HG03442 (cell line): ENCODE results near the gene ABHD8.

Source experiments
- ATAC-seq: cut with Tn5 transposase; IDR thresholded peaks from one replicate; pipeline ENCODE4 v1.9.1; 2021; ENCODE audit warnings: mild to moderate bottlenecking, moderate library complexity; ENCODE audit not compliant: unreplicated experiment

The ABHD8 gene

DNA sequence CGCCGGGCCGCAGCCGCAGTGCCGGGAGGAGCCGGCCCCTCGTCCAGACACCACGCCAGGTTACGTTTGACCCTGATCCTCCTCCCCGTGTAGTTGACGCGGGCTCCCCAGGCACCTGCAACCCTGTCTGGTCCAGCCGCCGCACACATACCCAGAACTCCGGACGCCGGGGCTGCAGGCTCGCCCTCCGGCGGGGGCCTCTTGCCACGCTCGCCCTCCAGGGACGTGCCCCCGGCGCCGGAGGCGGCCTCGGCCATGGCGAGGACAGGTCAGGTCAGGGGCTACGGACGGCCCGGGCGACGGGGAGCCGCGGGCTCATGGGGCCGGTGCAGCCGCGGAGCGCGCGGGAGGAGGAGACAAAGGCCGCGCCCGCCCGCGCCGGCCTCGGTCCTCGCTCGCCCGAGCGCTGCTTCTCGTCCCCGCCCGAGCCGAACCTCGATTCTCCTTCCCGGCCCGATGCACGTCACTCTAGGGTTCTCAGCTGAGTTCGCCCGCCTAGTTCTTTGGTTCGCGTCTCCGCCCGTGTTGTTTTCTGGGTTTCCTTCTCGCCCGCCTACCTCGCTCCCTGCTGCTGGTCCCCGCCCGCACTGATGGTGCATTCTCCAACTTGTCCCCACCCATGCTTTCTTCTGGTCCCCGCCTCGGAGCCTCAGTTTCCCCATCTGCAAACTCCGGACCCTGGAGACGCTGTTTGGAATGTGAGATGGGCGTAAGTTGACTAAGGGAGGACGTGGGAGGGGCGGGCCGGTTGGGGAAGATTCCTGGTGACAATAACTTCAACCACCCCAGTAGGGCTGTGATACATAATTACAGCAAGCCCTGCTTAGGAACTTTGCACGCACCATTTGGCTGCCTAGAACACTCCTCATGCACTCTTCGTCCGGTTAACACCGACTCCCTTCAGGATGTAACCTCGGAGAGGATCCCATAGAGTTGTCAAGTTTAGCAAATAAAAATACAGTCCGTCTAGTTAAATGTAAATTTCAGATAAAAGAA lies 31.5 kb upstream of the ABHD8 start, which contains the start of gene ANO8:
ANO8 (minus strand) TSS at position 442 of the 996 bp plus-strand sequence; CDS start at position 257, 185 bp downstream.
- no peak for ATAC-seq

DNA sequence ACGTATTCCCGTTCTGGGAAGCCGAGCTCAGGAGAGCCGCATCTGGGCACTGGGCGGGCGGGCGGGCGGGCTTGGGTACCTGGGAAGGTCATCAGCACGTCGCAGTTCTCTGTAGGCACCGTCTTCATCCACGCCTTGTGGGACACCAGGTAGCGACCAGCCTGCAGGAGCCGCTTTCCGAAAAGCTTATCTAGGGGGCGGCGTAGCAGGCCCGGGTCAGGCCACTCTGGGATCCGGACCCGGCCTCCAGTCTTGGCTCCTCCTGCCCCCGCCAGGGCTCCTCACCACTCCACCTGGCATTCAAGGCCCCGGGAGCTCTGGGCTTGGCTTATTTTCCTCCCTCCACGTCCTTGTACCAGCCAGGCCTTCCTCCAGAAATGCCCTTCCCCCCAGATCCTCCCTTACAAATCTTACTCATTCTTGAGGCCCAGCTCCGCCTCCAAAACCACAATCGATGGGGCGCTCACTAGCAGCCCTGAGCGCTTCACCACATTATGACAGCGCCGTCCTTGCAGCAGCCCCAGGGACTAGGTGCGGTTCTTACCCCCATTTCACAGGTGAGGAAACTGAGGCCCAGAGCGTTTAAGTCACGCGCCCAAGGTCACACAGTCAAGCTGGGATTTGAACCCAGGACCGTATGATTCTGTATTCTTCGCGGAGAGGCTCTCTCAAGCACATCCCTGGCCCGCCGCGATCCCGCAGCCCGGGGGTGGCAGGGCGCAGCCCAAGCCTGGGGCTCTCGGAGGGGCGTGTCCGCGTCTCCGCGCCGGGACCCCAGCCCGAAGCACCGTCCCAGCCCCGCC lies 30.6 kb upstream of the ABHD8 start:
- ATAC-seq = no peak

DNA sequence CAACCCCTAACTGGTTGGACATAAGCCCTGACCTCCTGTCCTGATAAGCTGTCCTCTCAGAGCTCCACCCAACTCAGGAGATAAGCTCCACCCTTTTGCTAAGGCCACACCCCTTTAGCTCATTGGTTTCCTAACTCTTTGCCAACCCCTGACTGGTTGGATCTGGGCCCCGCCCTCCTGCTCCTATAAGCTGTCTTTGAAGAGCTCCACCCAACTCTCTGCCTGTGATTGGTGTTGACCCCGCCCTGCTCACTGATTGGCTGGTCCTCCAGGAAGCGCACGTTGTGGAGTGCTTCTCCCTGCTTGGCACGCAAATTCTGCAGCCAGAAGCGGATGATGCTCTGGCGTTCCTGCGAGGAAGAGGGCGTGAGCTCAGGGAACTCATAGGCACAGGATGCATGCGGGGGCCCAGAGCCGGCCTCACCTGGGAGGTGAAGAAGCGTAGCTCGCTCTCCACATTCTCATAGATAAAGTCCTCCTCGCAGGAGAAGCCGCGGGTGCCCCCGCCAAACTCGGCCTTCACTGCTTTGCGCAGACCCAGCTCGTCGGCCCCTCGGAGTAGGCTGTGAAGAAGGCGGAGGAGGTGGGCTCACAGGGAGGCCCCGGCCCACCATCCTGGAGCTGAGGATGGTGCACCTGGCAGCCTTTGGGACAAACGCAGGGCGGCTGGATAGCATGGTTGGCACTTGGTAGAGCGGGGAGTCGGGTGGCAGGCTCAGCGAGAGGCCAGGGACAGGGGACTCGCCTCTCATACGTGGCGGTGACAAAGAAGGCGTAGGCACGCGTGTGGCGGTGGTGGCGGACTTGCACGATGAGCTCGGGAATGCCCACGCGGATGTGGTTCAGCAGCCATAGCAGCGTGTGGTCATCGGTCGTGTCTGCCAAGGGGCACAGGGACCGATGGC lies 29.7 kb upstream of the ABHD8 start:
- ATAC-seq = no peak

DNA sequence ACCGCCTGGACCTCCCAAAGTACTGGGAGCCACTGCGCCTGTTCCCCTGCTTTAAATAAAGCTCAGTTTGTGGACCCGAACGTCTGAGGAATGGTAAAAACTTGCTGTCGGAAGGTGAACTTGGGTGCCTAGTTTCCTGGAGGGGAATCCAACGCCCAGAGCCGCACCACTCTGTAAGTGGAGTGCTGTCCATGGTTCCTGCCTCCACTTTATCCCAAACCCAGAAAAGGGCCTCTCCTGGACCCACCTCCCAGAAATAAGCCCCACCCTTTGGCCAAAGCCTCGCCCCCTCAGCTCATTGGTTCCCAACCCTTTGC lies 29.1 kb upstream of the ABHD8 start:
- ATAC-seq = no peak

DNA sequence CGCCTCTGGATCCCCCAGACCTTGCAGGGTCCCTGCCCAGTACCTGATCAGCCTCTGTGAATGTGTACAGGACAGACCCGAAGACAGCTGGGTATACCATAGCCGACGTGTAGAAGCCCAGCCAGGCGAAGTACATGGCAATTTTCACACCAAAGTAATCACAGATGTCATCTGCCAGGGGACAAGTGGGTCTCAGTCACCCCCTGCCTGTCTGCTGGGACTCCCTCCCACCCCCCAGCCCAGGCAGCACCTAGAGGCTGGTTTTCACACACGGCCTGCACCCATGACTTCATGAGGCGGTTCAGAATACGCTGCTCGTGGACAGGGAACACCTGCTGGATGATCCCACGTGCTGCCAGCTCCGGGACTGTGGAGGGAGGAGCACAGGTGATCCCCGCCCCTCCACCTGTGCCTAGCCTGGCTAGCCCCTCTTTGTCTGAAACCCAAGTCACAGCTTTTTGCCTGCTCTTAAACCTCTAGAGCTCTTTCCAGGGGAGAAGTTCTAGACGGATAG lies 27.9 kb upstream of the ABHD8 start:
- no peak for ATAC-seq

DNA sequence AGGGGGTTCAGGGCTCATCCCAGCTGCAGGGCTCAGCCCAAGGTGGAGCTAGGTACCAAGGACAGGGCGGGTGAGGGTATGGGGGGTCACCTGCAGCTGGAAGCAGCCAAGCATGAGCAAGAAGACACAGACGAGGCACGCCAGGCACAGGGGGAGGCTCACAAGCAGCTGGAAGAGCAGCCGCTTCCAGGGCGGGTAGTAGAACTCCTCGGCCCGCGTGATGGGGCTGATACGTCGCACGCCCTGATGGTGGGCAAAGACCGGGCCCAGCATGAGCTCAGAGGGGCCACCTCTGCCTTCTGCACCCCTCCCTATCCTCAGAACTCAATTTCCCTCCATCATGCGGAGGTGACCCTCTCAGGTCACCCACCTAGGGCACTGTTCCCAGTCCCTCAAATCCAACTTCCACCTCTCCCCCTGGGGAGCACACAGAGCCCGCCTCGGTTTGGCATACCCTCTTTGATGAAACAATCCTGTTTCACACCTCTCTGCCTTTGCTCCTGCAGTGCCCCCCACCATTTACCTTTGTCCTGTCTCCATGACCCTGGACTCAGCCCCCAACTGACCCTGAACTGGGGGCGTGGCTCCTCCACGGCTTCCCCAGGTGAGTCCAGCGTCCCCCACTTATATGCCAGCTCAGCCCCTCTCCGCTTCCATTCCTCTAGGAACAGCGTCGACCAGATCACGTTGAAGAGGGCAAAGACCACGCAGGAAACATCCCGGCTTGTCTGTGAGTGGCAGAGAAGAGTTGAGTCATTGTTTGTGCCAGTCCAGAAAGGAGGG lies 27.2 kb upstream of the ABHD8 start:
- no peak for ATAC-seq

DNA sequence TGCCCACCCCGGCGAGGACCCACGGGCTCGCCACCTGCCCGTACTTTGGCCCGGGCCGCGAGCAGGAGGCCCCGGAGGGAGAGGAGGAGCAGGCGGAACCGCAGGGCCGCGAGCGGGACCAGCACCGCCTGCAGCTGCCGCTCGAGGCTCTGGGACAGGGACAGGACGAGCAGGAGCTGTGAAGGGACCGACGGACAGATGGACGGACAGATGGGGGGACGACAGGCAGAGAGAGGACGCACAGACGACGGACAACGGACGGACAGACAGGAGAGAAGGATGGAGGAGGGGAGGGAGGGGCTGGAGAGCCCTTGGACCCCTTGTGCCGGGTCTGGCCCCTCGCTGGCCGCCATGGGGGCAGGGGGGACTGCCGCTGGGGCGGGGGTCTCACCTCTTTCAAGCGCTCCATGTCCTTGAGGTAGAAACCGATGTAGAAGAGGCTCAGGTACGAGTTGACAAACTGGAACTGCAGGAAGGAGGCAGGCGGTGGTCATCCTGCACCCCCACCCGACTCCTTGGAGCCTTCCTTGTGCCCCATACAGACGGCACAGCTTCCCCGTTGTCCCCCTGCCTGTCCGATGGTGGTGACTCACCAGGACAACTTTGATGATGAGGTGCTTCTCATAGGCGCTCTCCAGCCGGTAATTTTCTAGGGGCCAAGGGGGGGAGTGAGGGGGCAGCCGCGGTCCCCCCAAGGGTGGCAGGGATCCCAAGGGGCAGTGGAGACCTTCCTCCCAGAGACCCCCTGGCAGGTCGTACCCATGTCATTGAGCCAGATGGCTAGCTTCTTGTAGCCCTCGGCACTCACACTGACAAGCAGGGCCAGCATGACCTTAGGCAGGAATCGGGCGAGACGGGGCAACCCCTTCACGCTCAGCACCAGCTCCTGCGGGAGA lies 26.4 kb upstream of the ABHD8 start:
- ATAC-seq = no peak

DNA sequence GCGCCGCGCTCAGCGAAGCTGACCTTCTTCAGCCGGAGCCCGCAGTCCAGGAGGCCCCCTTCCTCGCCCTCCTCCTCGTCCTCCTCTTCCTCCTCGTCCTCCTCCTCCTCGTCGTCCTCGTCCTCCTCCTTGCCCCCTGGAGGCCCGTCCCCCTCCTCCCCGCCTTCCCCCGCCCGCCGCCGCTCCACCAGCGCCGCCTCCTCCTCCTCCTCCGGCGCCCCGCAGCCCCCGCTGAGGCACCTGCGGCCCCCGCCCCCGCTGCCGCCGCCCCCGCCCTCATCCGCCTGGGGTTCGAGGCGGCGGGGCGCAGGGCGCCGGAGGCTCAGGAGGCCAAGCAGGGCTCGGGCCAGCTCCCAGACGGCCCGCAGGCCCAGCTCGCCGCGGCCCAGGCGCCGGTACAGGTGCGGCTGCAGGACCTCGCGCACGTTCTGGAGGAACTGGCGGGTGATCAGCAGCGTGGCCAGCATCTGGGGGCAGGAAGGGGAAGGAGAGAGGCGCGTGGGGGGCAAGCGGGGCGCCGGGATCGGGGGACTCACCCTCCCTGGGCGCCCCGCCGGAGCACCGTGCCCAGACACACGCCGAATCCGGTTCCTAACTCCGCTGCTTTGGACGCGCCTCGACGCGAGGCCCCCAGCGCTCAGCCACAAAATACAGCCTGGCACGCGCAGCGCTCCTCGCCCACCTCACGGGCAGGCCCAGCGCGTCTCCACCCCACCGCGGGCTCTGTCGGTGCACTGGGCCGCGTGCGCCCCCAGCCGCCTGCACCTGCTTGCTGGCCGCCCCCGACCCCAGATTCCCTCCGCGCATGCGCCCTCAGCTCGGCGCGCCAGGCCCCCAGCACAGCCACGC lies 25.5 kb upstream of the ABHD8 start:
- no peak for ATAC-seq

DNA sequence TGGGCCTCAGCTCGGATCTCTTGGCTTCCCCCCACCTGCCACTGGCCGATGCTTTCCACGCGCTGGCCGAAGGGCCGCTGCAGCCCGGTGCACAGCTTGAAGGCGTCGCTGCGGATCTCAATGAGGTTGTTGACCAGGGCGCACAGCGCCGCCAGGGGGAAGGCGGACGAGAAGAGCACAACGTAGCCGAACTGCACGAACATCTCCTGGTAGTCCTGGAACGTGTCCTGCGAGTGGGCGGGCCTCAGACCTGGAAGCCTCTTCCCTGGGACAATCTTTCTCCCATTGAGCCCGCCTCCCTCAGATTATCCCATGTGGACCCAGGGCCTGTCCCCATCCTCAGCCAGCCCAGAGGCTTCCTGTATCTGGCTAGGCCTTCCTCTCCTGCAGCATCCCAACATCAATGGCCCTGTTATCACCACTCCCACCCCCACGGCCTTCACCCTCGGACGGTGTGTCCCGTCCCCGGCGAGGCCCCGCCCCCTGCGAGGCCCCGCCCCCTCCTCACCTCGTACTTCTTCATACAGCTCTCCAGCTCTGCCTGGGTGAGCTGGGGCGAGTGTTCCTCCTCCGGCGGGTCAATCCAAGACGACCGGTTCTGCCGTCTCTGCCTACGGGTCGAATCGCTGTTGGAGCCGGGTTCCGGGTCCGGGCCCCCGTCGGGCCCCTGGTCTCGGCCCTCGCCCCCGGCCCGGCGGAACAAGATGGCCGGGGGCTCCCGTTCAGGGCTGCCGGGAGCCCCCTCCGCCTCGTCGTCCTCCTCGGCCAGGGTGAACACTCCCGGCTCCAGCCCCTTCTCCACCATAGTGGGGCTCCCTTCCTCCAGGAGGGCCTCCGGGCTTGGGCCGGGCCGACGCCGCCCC lies 24.7 kb upstream of the ABHD8 start:
- no peak for ATAC-seq

DNA sequence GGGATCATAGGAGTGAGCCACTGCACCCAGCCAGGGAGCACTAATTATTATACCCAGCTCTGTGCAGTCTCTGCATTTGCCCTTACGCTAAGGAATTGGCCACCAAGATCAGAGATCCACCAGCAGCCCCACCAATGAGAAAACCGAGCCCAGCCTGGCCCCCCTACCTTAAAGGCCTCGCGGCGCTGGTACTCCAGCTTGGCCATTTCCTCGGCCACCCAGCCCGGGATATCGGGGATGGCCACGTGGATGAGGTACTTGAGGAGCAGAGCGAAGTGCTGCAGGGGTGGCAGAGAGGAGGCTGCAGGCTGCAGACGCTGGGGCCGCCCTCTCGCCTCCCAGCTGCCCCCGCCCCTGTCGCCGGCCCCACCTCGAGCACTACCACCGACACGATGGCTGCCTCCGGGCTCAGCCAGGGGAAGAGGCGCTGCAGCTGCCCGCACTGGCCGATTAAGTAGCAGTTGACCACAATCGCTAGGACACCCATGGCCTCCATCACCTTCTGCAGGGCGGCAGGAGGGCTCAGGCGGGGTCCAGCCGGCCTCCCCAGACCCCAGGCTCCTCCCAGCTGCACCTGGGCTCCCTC lies 23.9 kb upstream of the ABHD8 start:
- ATAC-seq = no peak

DNA sequence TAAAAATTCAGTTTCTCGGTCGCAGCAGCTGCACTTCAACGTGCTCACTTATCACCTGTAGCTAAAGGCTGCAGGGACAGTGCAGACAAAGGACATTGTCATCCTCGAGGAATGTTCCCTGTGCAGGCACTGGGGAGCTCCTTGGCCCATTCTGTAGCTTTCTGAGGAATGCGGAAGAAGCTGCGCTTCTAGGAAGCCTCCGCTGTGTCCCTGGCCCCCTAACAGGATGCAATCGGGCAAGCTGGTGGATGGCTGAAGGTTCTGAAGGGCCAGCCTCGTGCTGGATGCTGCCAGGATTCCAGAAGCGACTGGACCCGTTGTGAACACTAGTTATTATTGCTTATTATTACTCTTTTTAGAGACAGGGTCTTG lies 23.4 kb upstream of the ABHD8 start:
- ATAC-seq = no peak

DNA sequence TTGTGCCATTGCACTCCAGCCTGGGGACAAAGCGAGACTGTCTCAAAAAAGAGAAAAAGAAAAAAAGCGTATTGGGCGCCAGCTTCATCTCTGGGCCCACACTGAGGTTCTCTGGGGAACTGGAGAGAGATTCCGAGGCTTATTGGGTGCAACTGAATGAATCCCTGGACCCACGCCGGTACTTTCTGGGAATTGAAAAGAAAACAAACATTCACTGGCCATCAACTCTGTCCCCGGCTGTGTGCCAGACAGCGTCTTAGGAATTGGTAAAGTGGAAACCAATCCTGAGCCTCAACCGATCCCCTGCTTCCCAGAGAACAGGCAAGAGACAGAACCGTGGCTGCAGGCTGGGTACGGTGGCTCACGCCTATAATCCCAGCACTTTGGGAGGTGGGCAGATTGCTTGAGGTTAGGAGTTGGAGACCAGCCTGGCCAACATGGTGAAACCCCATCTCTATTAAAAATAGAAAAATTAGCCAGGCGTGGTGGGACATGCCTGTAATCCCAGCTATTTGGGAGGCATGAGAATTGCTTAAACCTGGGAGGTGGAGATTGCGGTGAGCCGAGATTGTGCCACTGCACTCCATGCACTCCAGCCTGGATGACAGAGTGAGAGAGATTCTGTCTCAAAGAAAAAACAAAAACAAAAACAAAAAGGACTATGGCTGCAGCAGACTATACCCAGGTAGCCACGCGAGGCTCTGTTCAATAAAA lies 22.8 kb upstream of the ABHD8 start:
- ATAC-seq = no peak

DNA sequence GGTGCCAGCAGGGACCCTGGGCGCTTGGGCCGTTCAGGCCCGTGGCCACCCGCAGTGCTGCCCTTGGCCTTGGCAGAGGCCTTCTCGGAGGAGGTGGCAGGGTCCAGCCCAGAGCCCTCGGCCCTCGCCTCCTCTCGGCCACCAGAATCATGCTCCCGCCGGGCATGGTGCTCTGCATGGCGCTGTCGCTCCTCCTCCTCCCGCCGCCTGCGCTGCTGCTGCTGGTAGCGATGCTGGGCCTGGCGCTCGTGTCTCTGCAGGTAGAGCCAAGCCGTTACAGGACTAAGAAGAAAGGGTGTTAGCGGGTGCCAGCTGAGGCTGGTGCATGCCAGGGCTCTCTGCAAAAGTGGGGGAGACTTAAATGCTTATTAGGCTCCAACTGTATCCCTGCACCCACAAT lies 21.9 kb upstream of the ABHD8 start:
- no peak for ATAC-seq

DNA sequence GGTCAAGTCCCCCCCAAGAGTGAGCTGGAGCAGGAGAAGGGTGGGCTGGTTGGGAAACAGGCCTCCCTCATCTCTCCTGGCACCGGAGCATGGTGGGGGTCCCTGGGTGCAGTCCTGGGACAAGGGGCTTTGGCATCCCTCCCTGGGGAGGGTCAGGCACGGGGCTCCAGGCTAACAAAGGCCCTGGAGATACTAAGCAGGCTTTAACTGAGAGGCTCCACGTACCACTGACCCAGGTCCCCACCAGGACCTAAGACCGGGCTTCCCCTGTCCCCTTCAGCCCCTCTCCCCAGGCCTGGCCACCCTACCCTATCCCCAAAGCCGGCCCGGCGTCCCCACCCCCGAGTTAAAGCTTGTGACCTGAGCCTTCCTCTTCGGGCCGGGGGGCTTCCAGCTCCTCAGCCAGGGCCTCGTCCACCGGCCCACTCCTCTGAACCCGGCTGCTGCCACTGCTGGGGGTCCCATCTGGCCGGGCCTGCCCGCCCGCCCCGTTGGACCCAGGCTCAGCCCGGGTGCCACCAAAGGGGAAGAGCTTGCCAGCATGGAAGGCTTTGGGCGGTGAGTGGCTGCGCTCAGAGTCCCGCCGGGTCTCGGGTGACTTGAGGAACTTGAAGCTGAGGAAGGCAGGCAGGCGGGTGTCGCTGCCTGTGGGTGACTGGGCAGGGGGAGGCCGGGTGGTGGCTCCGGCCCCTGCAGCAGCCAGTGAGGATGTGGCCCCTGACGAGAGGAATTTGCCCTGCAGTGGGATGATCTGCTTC lies 21.3 kb upstream of the ABHD8 start:
- no peak for ATAC-seq

DNA sequence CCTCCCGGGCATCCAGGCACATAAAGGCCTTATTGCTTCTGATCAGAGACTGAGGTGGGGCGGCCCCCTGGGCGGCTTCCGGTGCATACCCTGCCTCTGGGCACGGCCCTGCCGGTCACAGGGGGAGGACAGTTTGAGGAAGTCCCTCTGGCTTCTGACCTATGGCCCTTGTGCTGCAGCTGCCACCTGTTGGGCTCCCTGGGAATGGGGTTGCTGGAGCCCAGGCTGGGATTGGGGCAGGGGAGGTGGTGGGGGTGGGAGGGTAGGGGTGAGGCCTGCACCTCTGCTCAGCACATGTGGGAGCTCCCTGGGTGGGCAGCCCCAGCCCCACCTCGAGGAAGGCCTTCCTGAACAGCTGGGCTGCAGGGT lies 20.7 kb upstream of the ABHD8 start:
- ATAC-seq = no peak
